Liver (tissue), 9 donors: Measurements from ENCODE around the gene PTPRN2. TPM values are rescaled to one million over a fixed set of nuclear protein-coding genes. Genes with fewer than 3 reads are reported as not detected.

Experiments
- DNase-seq: peaks from one replicate; pipeline ENCODE4 v3.0.0-alpha.2; 2017; ENCODE audit warnings: low spot score
- H3K27ac ChIP-seq, 2 donors: one replicate each; pipeline ENCODE4 v1.7.0; 2013; ENCODE audit warnings: inconsistent platforms in 2 of 2, low read length in 2 of 2, control low read depth in 1 of 2, low read depth in 1 of 2, mild to moderate bottlenecking in 1 of 2
- H3K27me3 ChIP-seq, 4 donors: one replicate each; pipeline versions ENCODE4 v1.6.1 to v1.7.0; 2013; ENCODE audit warnings: low read length in 3 of 4, inconsistent platforms in 1 of 4, mild to moderate bottlenecking in 1 of 4, moderate library complexity in 1 of 4; ENCODE audit not compliant: control insufficient read depth in 4 of 4, insufficient read depth in 4 of 4
- H3K36me3 ChIP-seq, 4 donors: one replicate each; pipeline versions ENCODE4 v1.6.1 to v1.7.0; 2013; ENCODE audit warnings: low read length in 3 of 4, mild to moderate bottlenecking in 3 of 4, low read depth in 1 of 4, moderate library complexity in 1 of 4; ENCODE audit not compliant: control insufficient read depth in 4 of 4, insufficient read depth in 3 of 4
- H3K4me1 ChIP-seq, 4 donors: one replicate each; pipeline versions ENCODE4 v1.6.1 to v1.7.0; 2013; ENCODE audit warnings: low read length in 3 of 4, mild to moderate bottlenecking in 3 of 4, moderate library complexity in 1 of 4; ENCODE audit not compliant: control insufficient read depth in 4 of 4, insufficient read depth in 4 of 4
- H3K4me3 ChIP-seq, 3 donors: one replicate each; pipeline versions ENCODE4 v1.6.1 to v1.7.0; 2013; ENCODE audit warnings: low read length in 3 of 3, control low read depth in 1 of 3, low read depth in 1 of 3, mild to moderate bottlenecking in 1 of 3
- H3K9ac ChIP-seq, 2 donors: one replicate each; pipeline ENCODE4 v1.7.0; 2013; ENCODE audit warnings: low read length in 2 of 2, mild to moderate bottlenecking in 2 of 2, moderate library complexity in 2 of 2, control low read depth in 1 of 2, low read depth in 1 of 2
- H3K9me3 ChIP-seq, 4 donors: one replicate each; pipeline versions ENCODE4 v1.6.1 to v1.7.0; 2013; ENCODE audit warnings: low read length in 3 of 4; ENCODE audit not compliant: control insufficient read depth in 4 of 4
- ATF3 ChIP-seq: IDR thresholded peaks from 2 replicates; pipeline ENCODE4 v1.6.1; 2016; ENCODE audit warnings: antibody characterized with exemption
- FOXA1 ChIP-seq: IDR thresholded peaks from 2 replicates; pipeline ENCODE4 v1.6.1; 2016; ENCODE audit warnings: antibody characterized with exemption
- FOXA2 ChIP-seq: IDR thresholded peaks from 2 replicates; pipeline ENCODE4 v1.6.1; 2016; ENCODE audit warnings: antibody characterized with exemption
- GABPA ChIP-seq, 2 donors: IDR thresholded peaks in 1 of 2; conservative IDR thresholded peaks in 1 of 2; 2 replicates each; pipeline ENCODE4 v1.6.1; 2016; ENCODE audit warnings: antibody characterized with exemption in 2 of 2, mild to moderate bottlenecking in 1 of 2, moderate library complexity in 1 of 2
- HNF4A ChIP-seq, 2 donors: conservative IDR thresholded peaks; 2 replicates each; pipeline ENCODE4 v1.6.1; 2016; ENCODE audit warnings: antibody characterized with exemption in 2 of 2, mild to moderate bottlenecking in 2 of 2
- HNF4G ChIP-seq: IDR thresholded peaks from 2 replicates; pipeline ENCODE4 v1.6.1; 2016; ENCODE audit warnings: antibody characterized with exemption
- RAD21 ChIP-seq, 2 donors: IDR thresholded peaks; 2 replicates each; pipeline ENCODE4 v1.6.1; 2016; ENCODE audit warnings: antibody characterized with exemption in 2 of 2, mild to moderate bottlenecking in 2 of 2
- SP1 ChIP-seq: IDR thresholded peaks from 2 replicates; pipeline ENCODE4 v1.6.1; 2018; ENCODE audit warnings: antibody characterized with exemption, mild to moderate bottlenecking
- TAF1 ChIP-seq: conservative IDR thresholded peaks from 2 replicates; pipeline ENCODE4 v1.6.1; 2016; ENCODE audit warnings: antibody characterized with exemption, mild to moderate bottlenecking
- YY1 ChIP-seq: IDR thresholded peaks from 2 replicates; pipeline ENCODE4 v1.6.1; 2016; ENCODE audit warnings: antibody characterized with exemption, mild to moderate bottlenecking
- ZBTB33 ChIP-seq: IDR thresholded peaks from 2 replicates; pipeline ENCODE4 v1.6.1; 2016; ENCODE audit warnings: antibody characterized with exemption
- WGBS: extraction: QIAGEN DNeasy Blood & Tissue Kit; methylation state at CpG from one replicate; pipeline ENCODE4 v1.1.7; 2013; 5-methylcytosine and 5-hydroxymethylcytosine counted together
- polyA plus RNA-seq, 2 donors: library from polyadenylated mRNA; stranded (reverse) in 1 of 2; unstranded in 1 of 2; fragments of 200-250 nt in 1 of 2; fragments of >200 nt in 1 of 2; fragmentation: Nextera tagmentation in 1 of 2; extraction: Ambion mirVana in 1 of 2; gene quantifications; one replicate each; pipeline versions ENCODE4 v1.2.1 to v1.2.3, GENCODE V29; 2013 to 2015
- total RNA-seq, 2 donors: library from RNA; depleted of rRNA; stranded (reverse); fragments of >200 nt; gene quantifications; one replicate each; pipeline ENCODE4 v1.2.3, GENCODE V29; 2014
- TF ChIP-seq, protein P1 (sequence below): IDR thresholded peaks from 2 replicates; pipeline ENCODE4 v1.6.1; 2016; ENCODE audit warnings: antibody characterized with exemption
- TF ChIP-seq, protein P2 (sequence below): fragments of 150-350 bp; IDR thresholded peaks from 2 replicates; pipeline ENCODE4 v1.5.1; 2017; ENCODE audit warnings: improper control_type of control experiment, low read depth, low read length; ENCODE audit not compliant: missing input control
- TF ChIP-seq, protein P3 (sequence below): IDR thresholded peaks from 2 replicates; pipeline ENCODE4 v1.6.1; 2016; ENCODE audit warnings: antibody characterized with exemption, mild to moderate bottlenecking
- donor health status: healthy.
- donor health status: healthy.
- donor health status: healthy.
- donor health status: healthy.
- donor health status: healthy.

The PTPRN2 gene
- total and polyA plus RNA-seq, 4 donors, result 0.75 to 1.9 (median 1.1) TPM

- no peaks in the 10 kb centered on the region for H3K36me3 ChIP-seq
- DNase-seq, result no peak
- H3K9me3 ChIP-seq, result no peaks in the 10 kb centered on the region
- no peak overlapping the region for H3K27ac ChIP-seq
- 90% methylated on average over 42 of the region's 42 CpGs for WGBS
- H3K27me3 ChIP-seq, result no peaks in the 10 kb centered on the region
- H3K4me3 ChIP-seq, result no peak overlapping the region
- no peak overlapping the region for H3K9ac ChIP-seq
- TF ChIP-seq FOXA2 (no peak), YY1 (no peak), HNF4G (no peak)
- no peaks in the 10 kb centered on the region for H3K4me1 ChIP-seq
These were observed 99.2 kb downstream of the PTPRN2 start for GRCh38 chr7:158488181-158488971.

DNA sequence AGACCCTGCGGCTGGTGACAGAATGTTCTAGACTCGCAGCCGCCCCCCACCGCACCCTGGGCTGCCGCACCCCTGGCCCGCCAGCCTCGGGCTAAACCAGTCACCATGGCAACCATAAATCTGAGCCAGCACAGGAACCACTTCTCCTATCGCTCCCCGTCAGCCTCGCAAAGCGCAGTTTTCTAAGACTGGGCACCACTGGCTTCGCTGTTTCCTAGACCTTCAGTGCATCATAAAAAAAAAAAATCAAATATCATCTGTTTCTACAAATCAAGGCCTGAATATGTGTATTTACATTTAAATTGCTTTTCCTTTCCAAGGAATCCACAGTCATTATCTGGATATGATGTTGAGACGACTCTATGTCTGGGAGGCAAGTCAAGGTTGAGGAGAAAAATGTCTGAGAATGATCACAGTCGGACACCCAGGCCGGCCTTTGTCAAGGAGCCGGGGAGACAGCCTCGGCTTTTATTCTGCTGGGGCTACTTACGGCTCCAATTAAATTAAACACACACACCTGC is 99.9 kb downstream of the PTPRN2 start:
- 85% methylated on average over 18 of the region's 18 CpGs for WGBS
- no peak for DNase-seq
- no peak overlapping the region for H3K27ac ChIP-seq
- no peaks in the 10 kb centered on the region for H3K4me1 ChIP-seq
- no peak for TF ChIP-seq RAD21 (IDR thresholded peaks at IDR 0.05)
- TF ChIP-seq, protein P1, sequence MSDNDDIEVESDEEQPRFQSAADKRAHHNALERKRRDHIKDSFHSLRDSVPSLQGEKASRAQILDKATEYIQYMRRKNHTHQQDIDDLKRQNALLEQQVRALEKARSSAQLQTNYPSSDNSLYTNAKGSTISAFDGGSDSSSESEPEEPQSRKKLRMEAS, result no peak
- no peak for TF ChIP-seq HNF4A (conservative IDR thresholded peaks at IDR 0.05)
- TF ChIP-seq, protein P2, sequence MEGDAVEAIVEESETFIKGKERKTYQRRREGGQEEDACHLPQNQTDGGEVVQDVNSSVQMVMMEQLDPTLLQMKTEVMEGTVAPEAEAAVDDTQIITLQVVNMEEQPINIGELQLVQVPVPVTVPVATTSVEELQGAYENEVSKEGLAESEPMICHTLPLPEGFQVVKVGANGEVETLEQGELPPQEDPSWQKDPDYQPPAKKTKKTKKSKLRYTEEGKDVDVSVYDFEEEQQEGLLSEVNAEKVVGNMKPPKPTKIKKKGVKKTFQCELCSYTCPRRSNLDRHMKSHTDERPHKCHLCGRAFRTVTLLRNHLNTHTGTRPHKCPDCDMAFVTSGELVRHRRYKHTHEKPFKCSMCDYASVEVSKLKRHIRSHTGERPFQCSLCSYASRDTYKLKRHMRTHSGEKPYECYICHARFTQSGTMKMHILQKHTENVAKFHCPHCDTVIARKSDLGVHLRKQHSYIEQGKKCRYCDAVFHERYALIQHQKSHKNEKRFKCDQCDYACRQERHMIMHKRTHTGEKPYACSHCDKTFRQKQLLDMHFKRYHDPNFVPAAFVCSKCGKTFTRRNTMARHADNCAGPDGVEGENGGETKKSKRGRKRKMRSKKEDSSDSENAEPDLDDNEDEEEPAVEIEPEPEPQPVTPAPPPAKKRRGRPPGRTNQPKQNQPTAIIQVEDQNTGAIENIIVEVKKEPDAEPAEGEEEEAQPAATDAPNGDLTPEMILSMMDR, result no peak
- TF ChIP-seq ZBTB33, result no peak
- TF ChIP-seq, protein P3, sequence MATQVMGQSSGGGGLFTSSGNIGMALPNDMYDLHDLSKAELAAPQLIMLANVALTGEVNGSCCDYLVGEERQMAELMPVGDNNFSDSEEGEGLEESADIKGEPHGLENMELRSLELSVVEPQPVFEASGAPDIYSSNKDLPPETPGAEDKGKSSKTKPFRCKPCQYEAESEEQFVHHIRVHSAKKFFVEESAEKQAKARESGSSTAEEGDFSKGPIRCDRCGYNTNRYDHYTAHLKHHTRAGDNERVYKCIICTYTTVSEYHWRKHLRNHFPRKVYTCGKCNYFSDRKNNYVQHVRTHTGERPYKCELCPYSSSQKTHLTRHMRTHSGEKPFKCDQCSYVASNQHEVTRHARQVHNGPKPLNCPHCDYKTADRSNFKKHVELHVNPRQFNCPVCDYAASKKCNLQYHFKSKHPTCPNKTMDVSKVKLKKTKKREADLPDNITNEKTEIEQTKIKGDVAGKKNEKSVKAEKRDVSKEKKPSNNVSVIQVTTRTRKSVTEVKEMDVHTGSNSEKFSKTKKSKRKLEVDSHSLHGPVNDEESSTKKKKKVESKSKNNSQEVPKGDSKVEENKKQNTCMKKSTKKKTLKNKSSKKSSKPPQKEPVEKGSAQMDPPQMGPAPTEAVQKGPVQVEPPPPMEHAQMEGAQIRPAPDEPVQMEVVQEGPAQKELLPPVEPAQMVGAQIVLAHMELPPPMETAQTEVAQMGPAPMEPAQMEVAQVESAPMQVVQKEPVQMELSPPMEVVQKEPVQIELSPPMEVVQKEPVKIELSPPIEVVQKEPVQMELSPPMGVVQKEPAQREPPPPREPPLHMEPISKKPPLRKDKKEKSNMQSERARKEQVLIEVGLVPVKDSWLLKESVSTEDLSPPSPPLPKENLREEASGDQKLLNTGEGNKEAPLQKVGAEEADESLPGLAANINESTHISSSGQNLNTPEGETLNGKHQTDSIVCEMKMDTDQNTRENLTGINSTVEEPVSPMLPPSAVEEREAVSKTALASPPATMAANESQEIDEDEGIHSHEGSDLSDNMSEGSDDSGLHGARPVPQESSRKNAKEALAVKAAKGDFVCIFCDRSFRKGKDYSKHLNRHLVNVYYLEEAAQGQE, result no peak
- no peak for TF ChIP-seq YY1
- no peak for TF ChIP-seq FOXA1
- no peak for TF ChIP-seq GABPA (IDR thresholded peaks at IDR 0.05 in 1 of 2, conservative IDR thresholded peaks at IDR 0.05 in 1 of 2)
- TF ChIP-seq HNF4G, result no peak
- no peak for TF ChIP-seq ATF3
- no peak for TF ChIP-seq SP1
- TF ChIP-seq TAF1, result no peak
- H3K36me3 ChIP-seq, result no peaks in the 10 kb centered on the region
- no peak overlapping the region for H3K4me3 ChIP-seq
- H3K9ac ChIP-seq, result no peak overlapping the region
- no peaks in the 10 kb centered on the region for H3K9me3 ChIP-seq
- H3K27me3 ChIP-seq, result no peaks in the 10 kb centered on the region
